ENCODE results near the gene SPATA31C2. TPM values are rescaled to one million over a fixed set of nuclear protein-coding genes. Genes with fewer than 3 reads are reported as not detected.

SPATA31C2 gene
- total and polyA plus RNA-seq, 2 of the 4 experiments (the other 2 are of a cell fraction), result 0.02 TPM; not detected in 1

- Histone ChIP-seq H3K9ac (ENCODE audit: low read depth, low read length) (no peak overlapping the region), H2BK15ac (ENCODE audit: low read depth, low read length) (no peak overlapping the region), H4K5ac (ENCODE audit: low read depth, low read length) (no peak overlapping the region), H3K9me1 (ENCODE audit: insufficient read depth, low read length) (no peaks in the 10 kb centered on the region), H3K27me3 (ENCODE audit: control insufficient read depth, insufficient read depth, low read length) (no peaks in the 10 kb centered on the region), H3K27ac (ENCODE audit: insufficient read depth, low read length) (no peak overlapping the region), H2BK20ac (ENCODE audit: low read depth, low read length) (no peak overlapping the region), H3K79me1 (ENCODE audit: low read depth in 1 of 2, low read length in 2 of 2) (no peaks in the 10 kb centered on the region), H2AFZ (replicated peaks; ENCODE audit: low read length, poor library complexity) (no peak overlapping the region), H3K56ac (ENCODE audit: extremely low read depth, insufficient read depth, low read length) (no peak overlapping the region), H2AK5ac (ENCODE audit: low read depth, low read length) (no peak overlapping the region), H3K4me3 (ENCODE audit: insufficient read depth, low read depth, low read length) (no peak overlapping the region), H4K8ac (ENCODE audit: low read depth in 2 of 2, low read length in 2 of 2) (no peak overlapping the region), H3K4me2 (ENCODE audit: low read depth, low read length) (no peak overlapping the region), H4K91ac (ENCODE audit: insufficient read depth, low read depth, low read length) (no peak overlapping the region), H3K4ac (ENCODE audit: low read depth, low read length) (no peak overlapping the region), H4K20me1 (ENCODE audit: insufficient read depth, low read length) (no peaks in the 10 kb centered on the region), H2AK9ac (replicated peaks; ENCODE audit: low read depth, low read length, poor library complexity) (no peak overlapping the region), H3K23ac (ENCODE audit: low read depth, low read length) (no peak overlapping the region), H3K9me3 (ENCODE audit: control insufficient read depth, insufficient read depth, low read length) (no peaks in the 10 kb centered on the region), H2BK5ac (ENCODE audit: low read depth, low read length, poor library complexity, severe bottlenecking) (no peak overlapping the region), H2BK120ac (ENCODE audit: low read depth, low read length) (no peak overlapping the region), H3K18ac (ENCODE audit: low read depth, low read length) (no peak overlapping the region), H3K4me1 (ENCODE audit: control insufficient read depth, insufficient read depth, low read length) (no peaks in the 10 kb centered on the region; the same call in 1 of the 2 replicates), H3K14ac (replicated peaks; ENCODE audit: low read depth, low read length) (no peak overlapping the region), H3K36me3 (ENCODE audit: control insufficient read depth, insufficient read depth, low read length) (no peaks in the 10 kb centered on the region)
- intact Hi-C loops (cut with micrococcal nuclease) (no loop called here), in situ Hi-C loops (cut with MboI; ENCODE audit: low sequenced_read_pairs) (no loop called here), dilution Hi-C loops (cut with HindIII; ENCODE audit: low sequenced_read_pairs, unreplicated experiment) (no loop called here)
- WGBS, 2 experiments (ENCODE audit: extremely low coverage in 2 of 2, insufficient read length in 1 of 2), result 20% methylated on average over 3 of the region's 6 CpGs; no CpG with 5 or more reads in 1 of the 2 experiments
- ChIA-PET POLR2A (ENCODE audit: unreplicated experiment) (no interaction called here), CTCF (no interaction called here)
- DNase-seq, result no peak
- no peak for ATAC-seq (ENCODE audit: low read depth)
- no TSS peak for BruUV-seq (replicated peaks)
- no peak for TF ChIP-seq BHLHE40 (IDR thresholded peaks at IDR 0.05; ENCODE audit: low read depth, low read length)
- TF ChIP-seq CEBPB (IDR thresholded peaks at IDR 0.05; ENCODE audit: low read depth, low read length), result no peak
- no peak for TF ChIP-seq CTCF (conservative IDR thresholded peaks at IDR 0.05; ENCODE audit: low read depth, low read length)
- no peak for TF ChIP-seq RAD21 (IDR thresholded peaks at IDR 0.05; ENCODE audit: low read length)
- no peak for TF ChIP-seq MAFK (IDR thresholded peaks at IDR 0.05; ENCODE audit: low read depth, low read length)
- TF ChIP-seq MXI1 (IDR thresholded peaks at IDR 0.05; ENCODE audit: borderline replicate concordance, low read depth, low read length), result no peak
- TF ChIP-seq POLR2A (IDR thresholded peaks at IDR 0.05; ENCODE audit: low read depth, low read length), result no peak
- TF ChIP-seq ELK1 (IDR thresholded peaks at IDR 0.05; ENCODE audit: borderline replicate concordance, low read depth, low read length), result no peak
- no peak for TF ChIP-seq NFE2L2 (IDR thresholded peaks at IDR 0.05; ENCODE audit: low read depth, low read length)
- TF ChIP-seq CHD1 (IDR thresholded peaks at IDR 0.05; ENCODE audit: low read depth, low read length), result no peak
- no peak for TF ChIP-seq RFX5 (IDR thresholded peaks at IDR 0.05; ENCODE audit: low read depth, low read length)
- no peak for TF ChIP-seq FOS (IDR thresholded peaks at IDR 0.05; ENCODE audit: low read depth, low read length)
- TF ChIP-seq MAZ (IDR thresholded peaks at IDR 0.05; ENCODE audit: borderline replicate concordance, low read depth, low read length), result no peak
- TF ChIP-seq RCOR1 (IDR thresholded peaks at IDR 0.05; ENCODE audit: insufficient replicate concordance, low read length), result no peak
- no peak for TF ChIP-seq SMC3 (IDR thresholded peaks at IDR 0.05; ENCODE audit: low read depth, low read length)
- TF ChIP-seq USF2 (IDR thresholded peaks at IDR 0.05; ENCODE audit: low read depth, low read length), result no peak
These were observed 44.2 kb upstream of the SPATA31C2 start for GRCh38 chr9:88182501-88182900.
